GM18507 (cell line): ENCODE data around the gene ESRRA.
A peak's percentile ranks its signal among the peaks of the same experiment; 100 is the strongest.

Experiments used
- DNase-seq: peaks from one replicate; pipeline ENCODE4 v3.0.0; 2011; ENCODE audit warnings: low read depth; ENCODE audit not compliant: insufficient read length; ENCODE audit errors: extremely low spot score
- FAIRE-seq: peaks from 2 replicates; lab custom pipeline; 2011; peaks lifted over from hg19 to GRCh38; lab: Jason Lieb, UNC

ESRRA gene

DNA sequence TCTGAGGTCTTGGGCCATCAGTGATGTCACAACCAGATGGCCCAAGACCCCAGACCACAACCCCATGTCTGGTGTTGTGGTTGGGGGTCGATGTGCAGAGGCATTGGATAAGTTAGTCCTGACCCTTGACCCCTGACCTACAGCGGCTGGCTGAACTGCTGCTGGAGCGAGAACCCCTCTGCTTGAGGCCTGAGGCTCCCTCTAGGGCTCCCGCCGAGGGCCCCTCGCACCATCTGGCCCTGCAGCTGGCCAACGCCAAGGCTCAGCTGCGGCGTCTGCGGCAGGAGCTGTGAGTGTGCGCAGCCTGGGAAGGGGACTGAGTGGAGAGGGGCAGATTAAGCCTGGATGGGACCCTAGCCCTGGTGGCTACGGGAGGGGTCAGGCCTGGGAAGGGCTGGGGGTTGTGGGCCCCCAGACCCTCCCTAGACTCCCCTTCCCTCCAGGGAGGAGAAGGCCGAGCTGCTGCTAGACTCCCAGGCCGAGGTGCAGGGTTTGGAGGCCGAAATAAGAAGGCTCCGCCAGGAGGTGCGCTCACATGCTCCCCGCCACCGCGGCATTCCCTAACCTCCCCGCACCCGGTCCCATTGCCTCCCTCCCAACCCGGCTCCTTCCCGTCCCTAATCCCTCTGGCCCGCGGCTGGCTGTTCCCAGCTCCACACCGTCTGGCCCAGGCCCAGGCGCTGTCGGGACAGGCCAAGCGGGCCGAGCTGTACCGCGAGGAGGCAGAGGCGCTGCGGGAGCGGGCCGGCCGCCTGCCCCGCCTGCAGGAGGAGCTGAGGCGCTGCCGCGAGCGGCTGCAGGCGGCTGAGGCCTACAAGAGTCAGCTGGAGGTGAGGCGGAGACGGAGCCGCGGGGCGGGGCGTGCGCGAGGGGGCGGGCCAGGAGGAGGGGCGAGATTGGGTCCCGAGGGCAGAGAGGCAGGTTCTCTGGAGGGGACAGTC, 36.8 kb downstream of the ESRRA start:
- FAIRE-seq (peak; percentile 83), DNase-seq (peak; percentile 88)

GRCh38 chr11:64342869-64343745, 37.8 kb downstream of the ESRRA start:
- FAIRE-seq: no peak
- no peak for DNase-seq

GRCh38 chr11:64343767-64344559, 38.6 kb downstream of the ESRRA start:
- DNase-seq (no peak), FAIRE-seq (no peak)

- no peak for DNase-seq
- FAIRE-seq: no peak
Measured at GRCh38 chr11:64344787-64345186, 39.5 kb downstream of the ESRRA start.

DNA sequence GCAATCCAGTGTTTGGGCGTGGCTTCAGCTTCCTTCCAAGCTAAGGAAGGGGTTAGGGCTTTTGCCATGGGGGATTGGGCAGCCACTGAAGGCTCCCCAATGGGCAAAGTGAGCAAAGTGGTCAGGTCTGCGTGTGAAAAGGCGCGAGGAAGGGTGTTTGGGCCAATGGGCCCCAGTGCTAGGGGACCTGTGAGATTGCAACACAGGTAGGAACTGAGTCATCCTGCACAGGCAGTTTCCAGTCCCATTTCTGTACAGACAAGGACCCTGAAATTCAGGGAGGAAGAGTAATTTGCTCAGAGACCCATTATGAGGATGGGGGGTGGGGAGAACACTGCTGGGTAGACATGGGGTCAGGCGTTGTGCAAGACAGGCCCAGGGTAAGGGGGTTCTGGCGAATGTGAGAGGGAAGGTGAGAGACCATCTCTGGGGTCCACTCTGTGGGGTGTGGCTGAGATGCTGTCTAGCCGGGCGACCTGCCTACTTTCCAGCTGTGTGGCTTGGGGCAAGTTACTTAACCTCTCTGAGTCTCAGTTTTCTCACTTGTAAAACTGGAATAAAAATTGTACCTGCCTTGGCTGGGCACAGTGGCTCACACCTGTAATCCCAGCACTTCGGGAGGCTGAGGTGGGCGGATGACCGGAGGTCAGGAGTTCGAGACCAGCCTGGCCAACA, 42.0 kb downstream of the ESRRA start:
- FAIRE-seq (no peak), DNase-seq (no peak)

GRCh38 chr11:64348383-64349024, 43.2 kb downstream of the ESRRA start:
- no peak for DNase-seq

DNA sequence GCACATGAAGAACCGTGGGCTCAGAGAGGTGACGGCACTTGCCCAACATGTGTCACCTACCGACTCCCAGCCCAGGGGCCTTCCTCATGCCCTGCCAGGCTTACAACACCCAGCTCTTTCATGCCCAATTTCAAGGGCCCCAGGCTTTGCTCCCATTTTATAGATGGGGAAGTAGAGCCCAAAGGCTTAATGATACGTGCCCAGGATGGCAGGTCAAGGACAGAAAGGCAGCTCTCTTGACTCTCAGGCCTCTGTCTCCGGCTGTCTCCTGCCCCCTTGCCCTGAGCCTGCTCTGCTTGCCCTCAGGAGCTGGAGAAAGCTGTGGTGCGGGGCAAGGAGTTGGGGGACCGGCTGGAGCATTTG, 43.7 kb downstream of the ESRRA start:
- no peak for FAIRE-seq
- no peak for DNase-seq

More at GRCh38 chr11:64348383-64349024, 43.2 kb downstream of the ESRRA start:
- no peak for FAIRE-seq

DNA sequence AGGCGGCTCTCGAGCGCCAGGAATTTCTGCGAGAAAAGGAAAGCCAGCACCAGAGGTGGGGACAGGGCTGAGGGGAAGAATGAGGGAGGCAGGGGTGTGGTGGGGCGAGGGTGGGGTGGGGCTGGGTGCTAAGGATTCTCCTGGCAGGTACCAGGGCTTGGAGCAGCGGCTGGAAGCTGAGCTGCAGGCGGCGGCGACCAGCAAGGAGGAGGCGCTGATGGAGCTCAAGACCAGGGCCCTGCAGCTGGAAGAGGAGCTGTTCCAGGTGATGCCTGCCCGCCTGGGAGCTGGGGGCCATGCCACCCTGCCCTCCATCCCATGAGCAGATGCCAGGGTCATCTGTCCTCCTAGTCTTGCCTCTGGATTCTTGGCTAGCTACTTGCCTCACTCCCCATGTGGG, 44.1 kb downstream of the ESRRA start:
- FAIRE-seq: no peak
- DNase-seq: no peak

DNA sequence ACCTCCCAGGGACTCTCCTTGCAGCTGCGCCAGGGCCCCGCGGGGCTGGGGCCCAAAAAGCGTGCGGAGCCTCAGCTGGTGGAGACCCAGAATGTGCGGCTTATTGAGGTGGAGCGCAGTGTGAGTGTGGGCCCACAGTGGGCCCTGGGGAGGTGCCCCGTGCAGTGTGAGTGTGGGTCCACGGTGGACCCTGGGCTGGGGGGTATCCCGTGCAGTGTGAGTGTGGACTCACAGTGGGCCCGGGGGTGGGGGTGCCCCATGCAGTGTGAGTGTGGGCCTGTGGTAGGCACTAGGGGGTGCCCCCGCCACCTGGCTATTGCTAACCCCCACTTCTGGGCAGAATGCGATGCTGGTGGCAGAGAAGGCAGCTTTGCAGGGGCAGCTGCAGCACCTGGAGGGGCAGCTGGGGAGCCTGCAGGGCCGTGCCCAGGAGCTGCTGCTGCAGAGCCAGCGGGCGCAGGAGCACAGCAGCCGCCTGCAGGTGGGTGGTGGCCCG, 45.9 kb downstream of the ESRRA start:
- no peak for FAIRE-seq
- DNase-seq: no peak

DNA sequence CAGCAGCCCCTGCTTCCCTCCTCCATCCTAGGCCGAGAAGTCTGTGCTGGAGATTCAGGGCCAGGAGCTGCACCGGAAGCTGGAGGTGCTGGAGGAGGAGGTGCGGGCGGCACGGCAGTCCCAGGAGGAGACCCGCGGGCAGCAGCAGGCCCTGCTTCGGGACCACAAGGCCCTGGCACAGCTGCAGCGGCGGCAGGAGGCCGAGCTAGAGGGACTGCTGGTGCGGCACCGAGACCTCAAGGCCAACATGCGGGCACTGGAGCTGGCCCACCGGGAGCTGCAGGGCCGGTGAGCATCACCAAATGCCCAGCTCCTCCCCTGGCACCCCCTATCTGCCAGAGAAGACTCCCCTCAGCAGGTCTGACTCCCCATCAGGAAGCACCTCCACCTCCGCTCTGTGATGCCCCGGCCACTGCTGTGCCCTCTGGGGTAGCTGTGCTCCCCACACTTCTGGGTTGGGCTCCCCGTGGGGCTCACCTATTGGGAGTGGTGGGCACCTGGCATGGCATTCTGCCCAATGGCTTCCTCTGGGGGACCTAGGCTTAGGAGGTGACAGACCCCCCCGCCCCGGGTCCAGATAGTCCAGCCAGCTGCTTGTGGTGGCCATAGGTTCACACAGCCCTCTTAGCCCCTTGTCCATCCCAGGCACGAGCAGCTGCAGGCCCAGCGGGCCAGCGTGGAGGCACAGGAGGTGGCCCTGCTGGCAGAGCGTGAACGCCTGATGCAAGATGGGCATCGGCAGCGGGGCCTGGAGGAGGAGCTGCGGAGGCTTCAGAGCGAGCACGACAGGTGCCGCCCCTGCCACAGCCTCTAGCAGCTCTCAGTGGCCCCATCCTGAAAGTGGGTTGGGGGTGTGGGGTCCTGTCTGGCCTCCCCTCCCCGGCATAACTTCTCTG, 47.0 kb downstream of the ESRRA start:
- FAIRE-seq: no peak
- no peak for DNase-seq

DNA sequence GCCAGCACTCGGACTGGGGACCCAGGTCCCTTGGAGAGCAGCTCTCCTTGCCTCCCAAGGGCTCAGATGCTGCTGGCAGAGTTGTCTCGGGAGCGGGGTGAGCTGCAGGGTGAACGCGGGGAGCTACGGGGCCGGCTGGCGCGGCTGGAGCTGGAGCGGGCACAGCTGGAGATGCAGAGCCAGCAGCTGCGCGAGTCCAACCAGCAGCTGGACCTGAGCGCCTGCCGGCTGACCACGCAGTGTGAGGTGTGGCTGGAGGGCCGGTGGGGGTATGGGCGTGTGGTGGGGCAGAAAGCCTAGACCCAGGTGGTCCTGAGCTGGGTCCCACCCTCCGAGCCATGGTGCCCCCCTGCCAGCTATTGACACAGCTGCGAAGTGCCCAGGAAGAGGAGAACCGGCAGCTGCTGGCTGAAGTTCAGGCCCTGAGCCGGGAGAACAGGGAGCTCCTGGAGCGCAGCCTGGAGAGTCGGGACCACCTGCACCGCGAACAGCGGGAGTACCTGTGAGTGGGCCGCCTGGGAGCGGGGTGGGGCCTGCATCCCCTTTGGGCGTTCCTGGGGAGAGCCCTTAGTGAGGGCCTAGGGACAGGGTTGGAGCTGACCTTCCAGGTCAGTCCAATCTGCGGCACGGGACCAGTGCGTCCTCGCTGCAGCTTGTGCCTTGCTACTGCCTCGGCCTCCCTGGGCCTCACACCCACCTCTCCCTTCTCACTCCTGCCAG, 47.8 kb downstream of the ESRRA start:
- DNase-seq: no peak
- FAIRE-seq: no peak

DNA sequence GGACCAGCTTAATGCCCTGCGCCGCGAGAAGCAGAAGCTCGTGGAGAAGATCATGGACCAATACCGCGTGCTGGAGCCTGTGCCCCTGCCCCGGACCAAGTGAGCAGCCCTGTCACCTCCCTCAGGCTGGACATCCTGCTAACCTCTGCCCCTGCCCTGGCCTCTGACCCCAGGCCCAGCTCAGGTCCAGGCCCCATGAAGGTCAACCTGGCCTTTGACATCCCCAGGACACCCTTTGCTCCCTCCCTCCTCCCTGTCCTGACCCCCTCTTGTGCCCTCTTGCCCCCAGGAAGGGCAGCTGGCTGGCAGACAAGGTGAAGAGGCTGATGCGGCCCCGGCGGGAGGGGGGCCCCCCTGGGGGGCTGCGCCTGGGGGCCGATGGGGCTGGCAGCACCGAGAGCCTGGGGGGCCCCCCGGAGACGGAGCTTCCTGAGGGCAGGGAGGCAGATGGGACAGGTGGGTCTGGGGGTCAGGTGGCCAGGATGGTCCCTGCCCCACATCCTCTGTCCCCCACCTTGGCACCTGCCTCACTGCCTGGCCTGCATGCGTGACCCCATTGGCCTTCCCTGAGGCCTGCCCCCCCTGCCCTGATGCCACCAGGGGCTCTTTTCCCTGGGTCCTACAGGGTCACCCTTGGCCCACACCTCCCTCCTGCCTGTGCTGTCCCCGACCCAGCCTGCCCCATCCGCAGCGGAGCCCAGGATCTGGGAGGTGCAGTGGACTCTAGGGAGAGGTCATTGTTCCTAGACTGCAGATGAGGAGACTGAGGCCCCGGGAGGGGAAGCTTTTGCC, 48.6 kb downstream of the ESRRA start:
- FAIRE-seq (no peak), DNase-seq (no peak)

DNA sequence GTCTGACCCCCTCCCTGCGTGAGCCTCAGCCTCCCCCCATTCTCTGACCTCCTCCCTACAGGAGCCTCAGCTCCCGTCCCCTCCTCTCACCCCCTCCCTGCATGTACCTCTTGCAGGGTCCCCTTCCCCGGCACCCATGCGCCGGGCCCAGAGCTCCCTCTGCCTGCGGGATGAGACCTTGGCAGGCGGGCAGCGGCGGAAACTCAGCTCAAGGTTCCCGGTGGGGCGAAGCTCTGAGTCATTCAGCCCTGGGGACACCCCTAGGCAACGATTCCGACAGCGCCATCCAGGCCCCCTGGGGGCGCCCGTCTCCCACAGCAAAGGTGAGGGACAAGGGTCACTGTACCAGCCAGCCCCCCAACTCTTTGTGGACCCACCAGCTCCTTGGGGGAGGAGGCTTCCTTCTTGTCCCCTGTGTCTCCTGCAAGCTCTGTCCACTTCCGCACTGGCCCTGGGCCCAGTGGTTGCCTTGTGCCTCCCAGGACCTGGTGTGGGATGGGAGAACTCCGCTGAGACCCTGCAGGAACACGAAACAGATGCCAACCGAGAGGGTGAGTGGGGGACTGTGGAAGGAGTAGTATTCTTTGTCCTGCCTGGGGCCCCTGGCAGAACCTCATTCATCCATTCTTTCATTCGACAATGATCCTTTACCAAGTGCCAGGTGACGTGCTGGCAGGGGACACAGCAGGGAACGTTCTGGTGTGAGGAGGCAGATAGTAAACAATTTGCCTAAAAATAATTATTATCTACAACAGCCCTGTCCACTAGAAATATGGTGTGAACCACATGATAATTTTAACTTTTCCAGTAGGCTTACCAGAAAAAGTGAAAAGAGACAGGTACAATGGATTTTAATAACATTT, 50.0 kb downstream of the ESRRA start:
- FAIRE-seq (no peak), DNase-seq (no peak)

GRCh38 chr11:64356498-64357411, 51.4 kb downstream of the ESRRA start:
- FAIRE-seq: no peak
- no peak for DNase-seq
